Neural cell (in vitro differentiated cells): ENCODE results near the gene ITPR2. TPM values are rescaled to one million over a fixed set of nuclear protein-coding genes. Genes with fewer than 3 reads are reported as not detected.

Source experiments
- H2AFZ ChIP-seq: fragments of 200-600, 300-800 bp; sonication (generic), shearing (Covaris generic); 2 replicates; pipeline ENCODE4 v1.6.0; 2014; ENCODE audit warnings: low read depth, mild to moderate bottlenecking, antibody characterized with exemption, low read length, moderate library complexity
- H3F3A ChIP-seq: fragments of 200-600 bp; shearing (Covaris generic); 2 replicates; pipeline ENCODE4 v1.6.1; 2016; ENCODE audit warnings: mild to moderate bottlenecking, moderate library complexity, mixed read lengths, antibody characterized with exemption, low read length; ENCODE audit not compliant: insufficient read depth, poor library complexity, severe bottlenecking
- H3K27ac ChIP-seq: fragments of 200-600, 300-800 bp; sonication (generic), shearing (Covaris generic); 2 replicates; pipeline ENCODE4 v1.5.1; 2014; ENCODE audit warnings: mild to moderate bottlenecking, low read length, moderate library complexity
- H3K27me3 ChIP-seq: fragments of 300-800, 200-600 bp; sonication (generic), shearing (Covaris generic); 2 replicates; pipeline ENCODE4 v1.6.0; 2014; ENCODE audit warnings: mild to moderate bottlenecking, low read depth, low read length, moderate library complexity; ENCODE audit not compliant: insufficient read depth
- H3K36me3 ChIP-seq: fragments of 300-800, 200-600 bp; sonication (generic), shearing (Covaris generic); 2 replicates; pipeline ENCODE4 v1.5.1; 2014; ENCODE audit warnings: mild to moderate bottlenecking, antibody characterized with exemption, low read length, moderate library complexity; ENCODE audit not compliant: insufficient read depth
- H3K4me2 ChIP-seq: fragments of 300-800, 200-600 bp; sonication (generic), shearing (Covaris generic); 2 replicates; pipeline ENCODE4 v1.6.0; 2014; ENCODE audit warnings: mild to moderate bottlenecking, low read length
- H3K4me3 ChIP-seq: fragments of 300-800, 200-600 bp; sonication (generic), shearing (Covaris generic); 2 replicates; pipeline ENCODE4 v1.5.1; 2014; ENCODE audit warnings: mild to moderate bottlenecking, low read length, moderate library complexity
- H3K79me2 ChIP-seq: fragments of 200-600 bp; shearing (Covaris generic); replicated peaks from 2 replicates; pipeline ENCODE4 v1.6.0; 2014; ENCODE audit warnings: mild to moderate bottlenecking, low read length, moderate library complexity; ENCODE audit not compliant: insufficient read depth
- H3K9ac ChIP-seq: fragments of 300-800, 200-600 bp; sonication (generic), shearing (Covaris generic); 2 replicates; pipeline ENCODE4 v1.6.1; 2016; ENCODE audit warnings: mild to moderate bottlenecking, low read length, mixed read lengths
- H3K9me2 ChIP-seq: fragments of 200-600 bp; shearing (Covaris generic); 2 replicates; pipeline ENCODE4 v1.6.1; 2016; ENCODE audit warnings: mild to moderate bottlenecking, low read length, mixed read lengths; ENCODE audit not compliant: insufficient read depth
- H3K9me3 ChIP-seq: fragments of 200-600, 300-800 bp; sonication (generic), shearing (Covaris generic); 2 replicates; pipeline ENCODE4 v1.6.1; 2016; ENCODE audit warnings: mild to moderate bottlenecking, mixed run types, low read length, moderate library complexity, mixed read lengths
- H4K20me1 ChIP-seq: fragments of 200-600 bp; shearing (Covaris generic); 2 replicates; pipeline ENCODE4 v1.6.1; 2016; ENCODE audit warnings: mild to moderate bottlenecking, mixed run types; ENCODE audit not compliant: insufficient read depth
- EP300 ChIP-seq: fragments of 450-650 bp; conservative IDR thresholded peaks from 2 replicates; pipeline ENCODE4 v1.6.1; 2014; ENCODE audit warnings: antibody characterized with exemption, mild to moderate bottlenecking, moderate library complexity; ENCODE audit not compliant: poor library complexity, severe bottlenecking
- EZH2 ChIP-seq: fragments of 200-600, 300-800 bp; shearing (Covaris generic), sonication (generic); IDR thresholded peaks from 2 replicates; pipeline ENCODE4 v1.6.1; 2014; ENCODE audit warnings: antibody characterized with exemption, low read length, borderline replicate concordance, mild to moderate bottlenecking; ENCODE audit not compliant: insufficient read depth, poor library complexity, severe bottlenecking
- MXI1 ChIP-seq: fragments of 450-650 bp; conservative IDR thresholded peaks from 2 replicates; pipeline ENCODE4 v1.6.1; 2014; ENCODE audit warnings: antibody characterized with exemption, mild to moderate bottlenecking; ENCODE audit not compliant: poor library complexity, severe bottlenecking
- POLR2AphosphoS5 ChIP-seq: IDR thresholded peaks from 2 replicates; pipeline ENCODE4 v1.6.1; 2012
- RAD21 ChIP-seq: fragments of 450-650 bp; conservative IDR thresholded peaks from 2 replicates; pipeline ENCODE4 v1.6.1; 2014; ENCODE audit warnings: antibody characterized with exemption, mild to moderate bottlenecking, moderate library complexity
- SMC3 ChIP-seq: fragments of 450-650 bp; conservative IDR thresholded peaks from 2 replicates; pipeline ENCODE4 v1.6.1; 2014; ENCODE audit warnings: antibody characterized with exemption, mild to moderate bottlenecking, moderate library complexity; ENCODE audit not compliant: poor library complexity
- TAF1 ChIP-seq: IDR thresholded peaks from 2 replicates; pipeline ENCODE4 v1.6.1; 2012; ENCODE audit warnings: low read depth
- polyA plus RNA-seq: library from polyadenylated mRNA; depleted of rRNA; stranded (reverse); fragments of >200 nt; gene quantifications from 2 replicates; pipeline ENCODE4 v1.2.3, GENCODE V29; 2014
- TF ChIP-seq, protein P1 (sequence below): fragments of 450-650 bp; IDR thresholded peaks from 2 replicates; pipeline ENCODE4 v1.5.1; 2014; ENCODE audit warnings: antibody characterized with exemption, mild to moderate bottlenecking, moderate library complexity; ENCODE audit not compliant: poor library complexity, severe bottlenecking
- TF ChIP-seq, protein P2 (sequence below): IDR thresholded peaks from 2 replicates; pipeline ENCODE4 v1.6.1; 2012; ENCODE audit warnings: borderline replicate concordance

ITPR2 gene
- polyA plus RNA-seq, 1 donor from 2014 or later: 2.0 TPM

- H3F3A ChIP-seq: no peaks in the 10 kb centered on the region
- no peaks in the 10 kb centered on the region for H4K20me1 ChIP-seq
- H3K9me2 ChIP-seq: no peaks in the 10 kb centered on the region
- H3K27ac ChIP-seq: no peak overlapping the region
- H3K27me3 ChIP-seq: no peaks in the 10 kb centered on the region
- H2AFZ ChIP-seq: no peak overlapping the region
- H3K9me3 ChIP-seq: no peaks in the 10 kb centered on the region
- no peaks in the 10 kb centered on the region for H3K36me3 ChIP-seq
- TF ChIP-seq SMC3 (no peak), EP300 (no peak), TAF1 (no peak), RAD21 (no peak)
- TF ChIP-seq, protein P1, sequence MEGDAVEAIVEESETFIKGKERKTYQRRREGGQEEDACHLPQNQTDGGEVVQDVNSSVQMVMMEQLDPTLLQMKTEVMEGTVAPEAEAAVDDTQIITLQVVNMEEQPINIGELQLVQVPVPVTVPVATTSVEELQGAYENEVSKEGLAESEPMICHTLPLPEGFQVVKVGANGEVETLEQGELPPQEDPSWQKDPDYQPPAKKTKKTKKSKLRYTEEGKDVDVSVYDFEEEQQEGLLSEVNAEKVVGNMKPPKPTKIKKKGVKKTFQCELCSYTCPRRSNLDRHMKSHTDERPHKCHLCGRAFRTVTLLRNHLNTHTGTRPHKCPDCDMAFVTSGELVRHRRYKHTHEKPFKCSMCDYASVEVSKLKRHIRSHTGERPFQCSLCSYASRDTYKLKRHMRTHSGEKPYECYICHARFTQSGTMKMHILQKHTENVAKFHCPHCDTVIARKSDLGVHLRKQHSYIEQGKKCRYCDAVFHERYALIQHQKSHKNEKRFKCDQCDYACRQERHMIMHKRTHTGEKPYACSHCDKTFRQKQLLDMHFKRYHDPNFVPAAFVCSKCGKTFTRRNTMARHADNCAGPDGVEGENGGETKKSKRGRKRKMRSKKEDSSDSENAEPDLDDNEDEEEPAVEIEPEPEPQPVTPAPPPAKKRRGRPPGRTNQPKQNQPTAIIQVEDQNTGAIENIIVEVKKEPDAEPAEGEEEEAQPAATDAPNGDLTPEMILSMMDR: no peak
- TF ChIP-seq, protein P2, sequence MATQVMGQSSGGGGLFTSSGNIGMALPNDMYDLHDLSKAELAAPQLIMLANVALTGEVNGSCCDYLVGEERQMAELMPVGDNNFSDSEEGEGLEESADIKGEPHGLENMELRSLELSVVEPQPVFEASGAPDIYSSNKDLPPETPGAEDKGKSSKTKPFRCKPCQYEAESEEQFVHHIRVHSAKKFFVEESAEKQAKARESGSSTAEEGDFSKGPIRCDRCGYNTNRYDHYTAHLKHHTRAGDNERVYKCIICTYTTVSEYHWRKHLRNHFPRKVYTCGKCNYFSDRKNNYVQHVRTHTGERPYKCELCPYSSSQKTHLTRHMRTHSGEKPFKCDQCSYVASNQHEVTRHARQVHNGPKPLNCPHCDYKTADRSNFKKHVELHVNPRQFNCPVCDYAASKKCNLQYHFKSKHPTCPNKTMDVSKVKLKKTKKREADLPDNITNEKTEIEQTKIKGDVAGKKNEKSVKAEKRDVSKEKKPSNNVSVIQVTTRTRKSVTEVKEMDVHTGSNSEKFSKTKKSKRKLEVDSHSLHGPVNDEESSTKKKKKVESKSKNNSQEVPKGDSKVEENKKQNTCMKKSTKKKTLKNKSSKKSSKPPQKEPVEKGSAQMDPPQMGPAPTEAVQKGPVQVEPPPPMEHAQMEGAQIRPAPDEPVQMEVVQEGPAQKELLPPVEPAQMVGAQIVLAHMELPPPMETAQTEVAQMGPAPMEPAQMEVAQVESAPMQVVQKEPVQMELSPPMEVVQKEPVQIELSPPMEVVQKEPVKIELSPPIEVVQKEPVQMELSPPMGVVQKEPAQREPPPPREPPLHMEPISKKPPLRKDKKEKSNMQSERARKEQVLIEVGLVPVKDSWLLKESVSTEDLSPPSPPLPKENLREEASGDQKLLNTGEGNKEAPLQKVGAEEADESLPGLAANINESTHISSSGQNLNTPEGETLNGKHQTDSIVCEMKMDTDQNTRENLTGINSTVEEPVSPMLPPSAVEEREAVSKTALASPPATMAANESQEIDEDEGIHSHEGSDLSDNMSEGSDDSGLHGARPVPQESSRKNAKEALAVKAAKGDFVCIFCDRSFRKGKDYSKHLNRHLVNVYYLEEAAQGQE: no peak
- H3K4me3 ChIP-seq: no peak overlapping the region
- no peak overlapping the region for H3K4me2 ChIP-seq
- H3K9ac ChIP-seq: no peak overlapping the region
- H3K79me2 ChIP-seq: no peaks in the 10 kb centered on the region
These were observed 365.6 kb downstream of the ITPR2 start for GRCh38 chr12:26467351-26467750.

- no peaks in the 10 kb centered on the region for H3K27me3 ChIP-seq
- H3F3A ChIP-seq: no peaks in the 10 kb centered on the region
- H3K4me3 ChIP-seq: no peak overlapping the region
- H3K79me2 ChIP-seq: no peaks in the 10 kb centered on the region
- H2AFZ ChIP-seq: no peak overlapping the region
- H3K9ac ChIP-seq: no peak overlapping the region
- no peak overlapping the region for H3K27ac ChIP-seq
- H4K20me1 ChIP-seq: no peaks in the 10 kb centered on the region
- H3K36me3 ChIP-seq: no peaks in the 10 kb centered on the region
- no peak for TF ChIP-seq MXI1
- TF ChIP-seq, protein P1: no peak
- TF ChIP-seq, protein P2: no peak
- TF ChIP-seq RAD21: no peak
- TF ChIP-seq TAF1: no peak
- TF ChIP-seq SMC3: no peak
- no peak for TF ChIP-seq EP300
- no peak for TF ChIP-seq EZH2
- no peak for TF ChIP-seq POLR2AphosphoS5
- no peaks in the 10 kb centered on the region for H3K9me2 ChIP-seq
- H3K4me2 ChIP-seq: no peak overlapping the region
- no peaks in the 10 kb centered on the region for H3K9me3 ChIP-seq
These were observed 366.3 kb downstream of the ITPR2 start for GRCh38 chr12:26466726-26467125.
